HepG2 (cell line): ENCODE measurements around the gene PPP1R12C. TPM values are rescaled to one million over a fixed set of nuclear protein-coding genes. Genes with fewer than 3 reads are reported as not detected.

Experiments
- AGO1 ChIP-seq: fragments of 200-400 bp; formaldehyde crosslinking; IDR thresholded peaks from 2 replicates; pipeline ENCODE4 v1.6.1; 2017; ENCODE audit warnings: mild to moderate bottlenecking, low read depth, low read length, moderate library complexity; ENCODE audit not compliant: poor library complexity, severe bottlenecking
- CBX2 ChIP-seq, 2 experiments: fragments of 200-600 bp in 1 of 2; sonication (generic); formaldehyde crosslinking in 1 of 2; IDR thresholded peaks; 2 replicates each; pipeline versions ENCODE4 v1.7.0 to v1.8.1; 2018 to 2022; ENCODE audit warnings: low read depth in 2 of 2, low read length in 1 of 2, mild to moderate bottlenecking in 1 of 2, missing genetic modification reagents in 1 of 2
- CERS6 ChIP-seq: sonication (generic); formaldehyde crosslinking; IDR thresholded peaks from 2 replicates; pipeline ENCODE4 v1.5.0; 2020; ENCODE audit warnings: missing genetic modification reagents
- FOXO4 ChIP-seq: sonication (generic); formaldehyde crosslinking; conservative IDR thresholded peaks from 2 replicates; pipeline ENCODE4 v1.8.1; 2023; ENCODE audit warnings: missing genetic modification reagents
- IKZF4 ChIP-seq: sonication (generic); formaldehyde crosslinking; IDR thresholded peaks from 2 replicates; pipeline ENCODE4 v1.5.1; 2020; ENCODE audit warnings: borderline replicate concordance, mild to moderate bottlenecking, low read depth, missing genetic modification reagents; ENCODE audit errors: not compliant biosample characterization
- POLR2A ChIP-seq, 2 experiments: IDR thresholded peaks; 2 replicates each; pipeline ENCODE4 v1.6.1; 2011; ENCODE audit warnings: low read depth in 2 of 2, low read length in 2 of 2, mild to moderate bottlenecking in 1 of 2, moderate library complexity in 1 of 2; ENCODE audit not compliant: insufficient read depth in 1 of 2
- SETDB1 ChIP-seq: sonication (generic); formaldehyde crosslinking; IDR thresholded peaks from 2 replicates; pipeline ENCODE4 v1.5.1; 2020; ENCODE audit warnings: missing genetic modification reagents, mild to moderate bottlenecking, borderline replicate concordance
- TP53 ChIP-seq: sonication (generic); formaldehyde crosslinking; conservative IDR thresholded peaks from 2 replicates; pipeline ENCODE4 v1.4.0; 2020; ENCODE audit warnings: missing genetic modification reagents
- XRCC5 ChIP-seq: fragments of 200-400 bp; formaldehyde crosslinking; optimal IDR thresholded peaks from 2 replicates; pipeline ENCODE3; 2017; ENCODE audit warnings: mild to moderate bottlenecking, low read length
- ZNF180 ChIP-seq: sonication (generic); formaldehyde crosslinking; IDR thresholded peaks from 2 replicates; pipeline ENCODE4 v1.4.0; 2020; ENCODE audit warnings: low read depth, missing genetic modification reagents, borderline replicate concordance
- ZNF629 ChIP-seq: sonication (generic); formaldehyde crosslinking; conservative IDR thresholded peaks from 2 replicates; pipeline ENCODE4 v1.5.0; 2020; ENCODE audit warnings: missing genetic modification reagents
- ZNF777 ChIP-seq: sonication (generic); formaldehyde crosslinking; IDR thresholded peaks from 2 replicates; pipeline ENCODE4 v1.4.0; 2020; ENCODE audit warnings: missing genetic modification reagents
- ZNF780A ChIP-seq: sonication (generic); formaldehyde crosslinking; IDR thresholded peaks from 2 replicates; pipeline ENCODE4 v1.8.0; 2022; ENCODE audit warnings: mild to moderate bottlenecking, missing genetic modification reagents, moderate library complexity
- ZNF891 ChIP-seq: sonication (generic); formaldehyde crosslinking; IDR thresholded peaks from 2 replicates; pipeline ENCODE4 v1.5.0; 2020; ENCODE audit warnings: mild to moderate bottlenecking, missing genetic modification reagents
- ZSCAN22 ChIP-seq: sonication (generic); formaldehyde crosslinking; IDR thresholded peaks from 2 replicates; pipeline ENCODE4 v1.4.0; 2020; ENCODE audit warnings: mild to moderate bottlenecking, missing genetic modification reagents
- polyA plus RNA-seq, 8 experiments: library from polyadenylated mRNA; depleted of rRNA in 3 of 8; stranded (reverse) in 7 of 8; unstranded in 1 of 8; fragments of >200 nt; fragmentation: Illumina TruSeq in 4 of 8; extraction: Trizol in 4 of 8; gene quantifications; 2 replicates each; pipeline versions ENCODE4 v1.2.1 to v1.2.3, GENCODE V29; 2011 to 2016; ENCODE audit warnings: low read depth in 4 of 8, missing spikeins in 1 of 8, mixed read lengths in 1 of 8; ENCODE audit not compliant: insufficient read depth in 1 of 8
- total RNA-seq, 5 experiments: library from RNA; depleted of rRNA; stranded (reverse); fragments of >200 nt; fragmentation: Illumina TruSeq; extraction: Trizol; gene quantifications; 2 replicates each; pipeline ENCODE4 v1.2.3, GENCODE V29; 2016; ENCODE audit warnings: low read depth in 1 of 5
- TF ChIP-seq, protein P1 (sequence below): sonication (generic); formaldehyde crosslinking; IDR thresholded peaks from 2 replicates; pipeline ENCODE4 v1.4.0; 2020; ENCODE audit warnings: missing genetic modification reagents
- TF ChIP-seq, protein P2 (sequence below): sonication (generic); formaldehyde crosslinking; IDR thresholded peaks from 2 replicates; pipeline ENCODE4 v1.4.0; 2020; ENCODE audit warnings: missing genetic modification reagents
- TF ChIP-seq, protein P3 (sequence below): sonication (generic); formaldehyde crosslinking; IDR thresholded peaks from 2 replicates; pipeline ENCODE4; 2020; ENCODE audit warnings: missing genetic modification reagents, mild to moderate bottlenecking, borderline replicate concordance
- TF ChIP-seq, protein P4 (sequence below): sonication (generic); formaldehyde crosslinking; IDR thresholded peaks from 2 replicates; pipeline ENCODE4 v1.5.0; 2020; ENCODE audit warnings: mild to moderate bottlenecking, low read depth, missing genetic modification reagents, borderline replicate concordance

The PPP1R12C gene
- total and polyA plus RNA-seq, 2 of the 13 experiments (the other 11 are each of a cell fraction or from before 2014, with no cell fraction given) = 29.7 to 30.3 TPM

DNA sequence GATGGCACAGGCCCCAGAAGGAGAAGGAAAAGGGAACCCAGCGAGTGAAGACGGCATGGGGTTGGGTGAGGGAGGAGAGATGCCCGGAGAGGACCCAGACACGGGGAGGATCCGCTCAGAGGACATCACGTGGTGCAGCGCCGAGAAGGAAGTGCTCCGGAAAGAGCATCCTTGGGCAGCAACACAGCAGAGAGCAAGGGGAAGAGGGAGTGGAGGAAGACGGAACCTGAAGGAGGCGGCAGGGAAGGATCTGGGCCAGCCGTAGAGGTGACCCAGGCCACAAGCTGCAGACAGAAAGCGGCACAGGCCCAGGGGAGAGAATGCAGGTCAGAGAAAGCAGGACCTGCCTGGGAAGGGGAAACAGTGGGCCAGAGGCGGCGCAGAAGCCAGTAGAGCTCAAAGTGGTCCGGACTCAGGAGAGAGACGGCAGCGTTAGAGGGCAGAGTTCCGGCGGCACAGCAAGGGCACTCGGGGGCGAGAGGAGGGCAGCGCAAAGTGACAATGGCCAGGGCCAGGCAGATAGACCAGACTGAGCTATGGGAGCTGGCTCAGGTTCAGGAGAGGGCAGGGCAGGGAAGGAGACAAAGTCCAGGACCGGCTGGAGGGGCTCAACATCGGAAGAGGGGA lies 1.1 kb downstream of the PPP1R12C start (continued):
- TF ChIP-seq, protein P1, sequence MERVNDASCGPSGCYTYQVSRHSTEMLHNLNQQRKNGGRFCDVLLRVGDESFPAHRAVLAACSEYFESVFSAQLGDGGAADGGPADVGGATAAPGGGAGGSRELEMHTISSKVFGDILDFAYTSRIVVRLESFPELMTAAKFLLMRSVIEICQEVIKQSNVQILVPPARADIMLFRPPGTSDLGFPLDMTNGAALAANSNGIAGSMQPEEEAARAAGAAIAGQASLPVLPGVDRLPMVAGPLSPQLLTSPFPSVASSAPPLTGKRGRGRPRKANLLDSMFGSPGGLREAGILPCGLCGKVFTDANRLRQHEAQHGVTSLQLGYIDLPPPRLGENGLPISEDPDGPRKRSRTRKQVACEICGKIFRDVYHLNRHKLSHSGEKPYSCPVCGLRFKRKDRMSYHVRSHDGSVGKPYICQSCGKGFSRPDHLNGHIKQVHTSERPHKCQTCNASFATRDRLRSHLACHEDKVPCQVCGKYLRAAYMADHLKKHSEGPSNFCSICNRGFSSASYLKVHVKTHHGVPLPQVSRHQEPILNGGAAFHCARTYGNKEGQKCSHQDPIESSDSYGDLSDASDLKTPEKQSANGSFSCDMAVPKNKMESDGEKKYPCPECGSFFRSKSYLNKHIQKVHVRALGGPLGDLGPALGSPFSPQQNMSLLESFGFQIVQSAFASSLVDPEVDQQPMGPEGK = no peak
- TF ChIP-seq, protein P2, sequence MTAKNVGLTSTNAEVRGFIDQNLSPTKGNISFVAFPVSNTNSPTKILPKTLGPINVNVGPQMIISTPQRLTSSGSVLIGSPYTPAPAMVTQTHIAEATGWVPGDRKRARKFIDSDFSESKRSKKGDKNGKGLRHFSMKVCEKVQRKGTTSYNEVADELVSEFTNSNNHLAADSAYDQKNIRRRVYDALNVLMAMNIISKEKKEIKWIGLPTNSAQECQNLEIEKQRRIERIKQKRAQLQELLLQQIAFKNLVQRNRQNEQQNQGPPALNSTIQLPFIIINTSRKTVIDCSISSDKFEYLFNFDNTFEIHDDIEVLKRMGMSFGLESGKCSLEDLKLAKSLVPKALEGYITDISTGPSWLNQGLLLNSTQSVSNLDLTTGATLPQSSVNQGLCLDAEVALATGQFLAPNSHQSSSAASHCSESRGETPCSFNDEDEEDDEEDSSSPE = 0 out of 2 replicates have a peak, but pooled peaks have one; percentile 28
- TF ChIP-seq ZNF629 (CRISPR knock-in tag) (no peak), CBX2 (IDR thresholded peaks at IDR 0.05; ENCODE audit: low read depth, low read length) (no peak), CBX2 (CRISPR knock-in tag; IDR thresholded peaks at IDR 0.05; ENCODE audit: low read depth) (no peak), TP53 (CRISPR knock-in tag) (no peak), XRCC5 (no peak), SETDB1 (no peak), ZSCAN22 (CRISPR knock-in tag) (peak; percentile 50; the same call in 1 of the 2 replicates), ZNF777 (CRISPR knock-in tag) (0 out of 2 replicates have a peak, but pooled peaks have one; percentile 4), FOXO4 (CRISPR knock-in tag) (no peak), ZNF780A (no peak), IKZF4 (no peak), CERS6 (CRISPR knock-in tag) (no peak), ZNF891 (CRISPR knock-in tag) (no peak), ZNF180 (CRISPR knock-in tag) (no peak), POLR2A (IDR thresholded peaks at IDR 0.05; ENCODE audit: insufficient read depth in 1 of 2, low read depth in 2 of 2, low read length in 2 of 2) (no peak), AGO1 (no peak)
- TF ChIP-seq, protein P3, sequence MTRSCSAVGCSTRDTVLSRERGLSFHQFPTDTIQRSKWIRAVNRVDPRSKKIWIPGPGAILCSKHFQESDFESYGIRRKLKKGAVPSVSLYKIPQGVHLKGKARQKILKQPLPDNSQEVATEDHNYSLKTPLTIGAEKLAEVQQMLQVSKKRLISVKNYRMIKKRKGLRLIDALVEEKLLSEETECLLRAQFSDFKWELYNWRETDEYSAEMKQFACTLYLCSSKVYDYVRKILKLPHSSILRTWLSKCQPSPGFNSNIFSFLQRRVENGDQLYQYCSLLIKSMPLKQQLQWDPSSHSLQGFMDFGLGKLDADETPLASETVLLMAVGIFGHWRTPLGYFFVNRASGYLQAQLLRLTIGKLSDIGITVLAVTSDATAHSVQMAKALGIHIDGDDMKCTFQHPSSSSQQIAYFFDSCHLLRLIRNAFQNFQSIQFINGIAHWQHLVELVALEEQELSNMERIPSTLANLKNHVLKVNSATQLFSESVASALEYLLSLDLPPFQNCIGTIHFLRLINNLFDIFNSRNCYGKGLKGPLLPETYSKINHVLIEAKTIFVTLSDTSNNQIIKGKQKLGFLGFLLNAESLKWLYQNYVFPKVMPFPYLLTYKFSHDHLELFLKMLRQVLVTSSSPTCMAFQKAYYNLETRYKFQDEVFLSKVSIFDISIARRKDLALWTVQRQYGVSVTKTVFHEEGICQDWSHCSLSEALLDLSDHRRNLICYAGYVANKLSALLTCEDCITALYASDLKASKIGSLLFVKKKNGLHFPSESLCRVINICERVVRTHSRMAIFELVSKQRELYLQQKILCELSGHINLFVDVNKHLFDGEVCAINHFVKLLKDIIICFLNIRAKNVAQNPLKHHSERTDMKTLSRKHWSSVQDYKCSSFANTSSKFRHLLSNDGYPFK (CRISPR knock-in tag) = no peak; the same call in 1 of the 2 replicates
- TF ChIP-seq, protein P4, sequence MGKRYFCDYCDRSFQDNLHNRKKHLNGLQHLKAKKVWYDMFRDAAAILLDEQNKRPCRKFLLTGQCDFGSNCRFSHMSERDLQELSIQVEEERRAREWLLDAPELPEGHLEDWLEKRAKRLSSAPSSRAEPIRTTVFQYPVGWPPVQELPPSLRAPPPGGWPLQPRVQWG = no peak
